Measurements from ENCODE around the gene NT5M.

- no peak for TF ChIP-seq PHF8 (IDR thresholded peaks at IDR 0.05; ENCODE audit: borderline replicate concordance, low read depth)
- TF ChIP-seq RNF2 (IDR thresholded peaks at IDR 0.05; ENCODE audit: borderline replicate concordance, low read depth) = no peak
- TF ChIP-seq MAFK (IDR thresholded peaks at IDR 0.05; ENCODE audit: partially characterized antibody) = no peak
- TF ChIP-seq REST (IDR thresholded peaks at IDR 0.05) = no peak
- TF ChIP-seq RAD21 (conservative IDR thresholded peaks at IDR 0.05 in 1 of 2, IDR thresholded peaks at IDR 0.05 in 1 of 2) = no peak
- TF ChIP-seq PBX3 (IDR thresholded peaks at IDR 0.05) = no peak
- TF ChIP-seq POLR2A (IDR thresholded peaks at IDR 0.05; ENCODE audit: low read length) = no peak
- TF ChIP-seq CTCF (IDR thresholded peaks at IDR 0.05) = no peak
- no peak for TF ChIP-seq MAX (IDR thresholded peaks at IDR 0.05)
- TF ChIP-seq CEBPB (IDR thresholded peaks at IDR 0.05) = no peak
- no peak for TF ChIP-seq JUNB (IDR thresholded peaks at IDR 0.05)
- TF ChIP-seq KDM1A (IDR thresholded peaks at IDR 0.05; ENCODE audit: low read depth) = no peak
- no peak for TF ChIP-seq SREBF2 (IDR thresholded peaks at IDR 0.05)
These were observed 44.2 kb upstream of the NT5M start for GRCh38 chr17:17258998-17259397.
